DMS 273 (cell line): ENCODE results near the gene MOV10L1.

Experiments
- DNase-seq: peaks from one replicate; lab custom pipeline; 2025; ENCODE audit not compliant: unreplicated experiment; lab: John Stamatoyannopoulos, UW

Gene MOV10L1

GRCh38 chr22:50058906-50059880, 30.6 kb upstream of the MOV10L1 start:
- peak; percentile 45 for DNase-seq

DNA sequence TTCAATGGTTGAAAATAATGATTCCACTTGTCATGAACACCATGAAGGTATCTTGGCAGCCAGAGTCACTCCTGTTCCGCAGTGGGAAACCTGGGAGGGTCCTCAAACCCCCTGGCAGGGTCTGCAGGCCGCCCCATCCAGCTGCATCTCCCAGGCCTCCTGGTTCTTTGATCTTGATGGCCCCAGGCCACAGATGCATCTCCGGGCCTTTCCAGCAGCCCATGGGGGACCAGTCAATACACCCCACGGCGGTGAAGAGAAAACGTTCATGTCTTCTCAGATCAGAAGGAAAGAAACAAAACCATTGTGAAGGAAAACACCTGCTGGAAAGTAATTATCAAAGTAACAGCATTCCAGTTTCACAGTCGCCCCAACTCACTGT, 29.9 kb upstream of the MOV10L1 start:
- no peak for DNase-seq

- DNase-seq, result no peak
Measured at GRCh38 chr22:50060441-50061140, 29.2 kb upstream of the MOV10L1 start.

- DNase-seq, result no peak
Measured at GRCh38 chr22:50061141-50061823, 28.5 kb upstream of the MOV10L1 start.

DNA sequence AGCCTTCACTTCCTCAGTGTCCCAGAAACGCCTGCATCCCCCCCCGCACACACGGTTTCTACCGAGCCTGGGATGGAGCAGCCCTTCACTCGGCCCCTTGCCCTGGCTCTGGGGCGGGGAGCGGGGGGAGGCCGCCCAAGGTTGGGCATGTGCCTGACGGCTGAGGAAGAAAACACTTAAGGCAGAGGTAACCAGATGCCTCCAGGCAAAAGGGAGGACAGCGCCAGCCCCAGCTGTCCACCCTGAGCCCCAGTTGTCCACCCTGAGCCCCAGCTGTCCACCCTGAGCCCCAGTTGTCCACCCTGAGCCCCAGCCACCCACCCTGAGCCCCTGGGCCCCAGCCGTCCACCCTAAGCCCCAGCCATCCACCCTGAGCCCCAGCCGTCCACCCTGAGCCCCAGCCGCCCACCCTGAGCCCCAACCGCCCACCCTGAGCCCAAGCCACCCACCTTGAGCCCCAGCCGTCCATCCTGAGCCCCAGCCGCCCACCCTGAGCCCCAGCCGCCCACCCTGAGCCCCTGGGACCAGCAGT, 27.9 kb upstream of the MOV10L1 start:
- DNase-seq, result no peak

GRCh38 chr22:50062509-50063135, 27.2 kb upstream of the MOV10L1 start:
- DNase-seq, result no peak

GRCh38 chr22:50063589-50064393, 26.0 kb upstream of the MOV10L1 start:
- no peak for DNase-seq

DNA sequence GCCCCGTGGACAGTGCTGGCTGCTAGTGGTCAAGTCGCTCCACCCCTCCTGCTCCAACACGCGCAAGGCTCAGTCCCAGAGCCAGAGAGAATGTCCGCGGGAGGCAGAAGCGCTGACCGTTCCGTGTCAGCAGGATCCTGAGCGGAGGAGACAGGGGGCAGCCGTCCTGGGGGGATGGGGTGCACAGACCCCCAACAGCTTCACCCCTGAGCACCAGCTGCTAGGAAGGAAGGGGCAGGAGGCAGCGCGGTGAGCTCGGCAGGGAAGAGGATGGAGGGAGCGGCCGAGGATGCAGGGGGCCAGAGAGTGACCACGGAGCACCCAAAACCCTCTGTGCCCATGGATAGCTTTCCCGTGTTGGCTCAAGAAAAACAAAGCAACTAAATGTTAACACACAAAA, 25.4 kb upstream of the MOV10L1 start:
- no peak for DNase-seq

GRCh38 chr22:50067244-50067643, 22.6 kb upstream of the MOV10L1 start:
- DNase-seq, result no peak

DNA sequence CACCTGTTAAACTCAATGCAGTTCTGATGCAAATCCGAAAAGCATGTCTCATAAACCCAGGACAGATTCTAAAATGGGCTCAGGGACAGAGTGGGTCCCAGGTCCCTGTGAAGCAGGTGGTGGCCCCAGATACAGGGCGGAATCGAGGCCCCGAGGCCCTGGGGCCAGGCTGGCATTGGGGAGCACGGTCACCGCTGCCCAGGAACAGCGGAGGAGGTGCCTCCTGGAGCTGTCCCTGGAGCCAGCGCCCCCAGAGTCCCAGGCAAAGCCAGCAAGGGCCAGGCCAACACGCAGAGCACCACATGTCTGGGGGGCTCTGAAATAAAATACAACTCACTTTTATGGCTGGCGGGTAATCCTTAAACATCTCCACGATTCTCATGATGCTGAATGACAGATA, 21.7 kb upstream of the MOV10L1 start:
- no peak for DNase-seq

GRCh38 chr22:50070366-50070765, 19.4 kb upstream of the MOV10L1 start:
- DNase-seq, result no peak

DNA sequence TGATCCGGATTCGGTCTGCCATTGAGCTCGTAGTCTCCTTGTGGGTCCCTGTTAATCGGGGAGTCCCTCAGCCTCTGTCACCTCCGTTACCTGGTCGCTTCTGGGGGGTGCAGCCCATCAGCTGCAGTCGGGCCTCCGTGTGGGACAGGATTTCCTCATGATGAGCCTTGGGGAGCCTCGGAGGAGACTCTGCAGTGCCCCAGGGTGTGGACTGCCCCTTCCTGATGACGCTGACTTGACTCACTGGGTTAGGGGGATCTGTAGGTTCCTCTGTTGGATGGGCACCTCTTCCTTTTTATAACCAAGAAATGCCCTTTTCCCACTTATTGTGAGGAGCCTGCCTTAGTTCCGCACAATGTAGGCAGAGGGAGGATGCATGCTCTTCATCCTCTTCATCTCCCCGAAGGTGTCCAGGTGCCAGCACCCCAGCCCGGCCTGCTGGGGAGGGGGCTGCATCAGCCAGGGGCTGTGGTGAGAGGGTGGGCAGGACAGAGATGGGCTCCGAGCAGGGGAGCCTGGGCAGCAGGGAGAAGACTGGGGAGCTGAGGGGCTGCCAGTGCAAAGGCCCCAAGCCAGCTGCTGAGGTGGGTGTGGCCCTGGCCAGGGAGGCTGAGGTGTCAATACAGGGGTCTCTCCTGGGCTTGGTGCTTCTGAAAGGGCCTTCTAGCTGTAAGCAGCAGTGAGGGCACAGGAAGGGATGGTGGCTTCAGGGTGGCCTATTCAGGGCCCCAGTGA, 18.2 kb upstream of the MOV10L1 start:
- no peak for DNase-seq

GRCh38 chr22:50072167-50072555, 17.6 kb upstream of the MOV10L1 start:
- no peak for DNase-seq

- DNase-seq, result no peak
Measured at GRCh38 chr22:50072714-50073538, 16.9 kb upstream of the MOV10L1 start.

DNA sequence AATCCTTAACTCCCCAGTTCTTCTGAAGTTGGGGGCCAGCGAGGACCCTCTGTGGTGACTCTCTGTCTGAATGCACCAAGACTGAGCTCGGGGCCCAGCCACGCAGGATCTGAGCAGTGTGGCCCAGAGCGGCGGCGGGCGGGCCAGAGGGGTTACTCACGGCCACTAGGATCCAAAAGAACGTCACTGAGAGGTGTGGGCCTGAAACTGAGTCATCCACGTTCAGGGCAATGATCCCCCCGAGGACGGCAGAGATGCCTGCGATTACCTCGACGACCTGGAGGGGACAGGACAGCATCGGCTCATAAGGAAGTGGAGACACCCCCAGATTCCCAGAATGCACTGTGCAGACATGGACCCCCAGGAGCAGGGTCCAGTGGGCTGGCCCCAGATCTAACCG, 15.8 kb upstream of the MOV10L1 start:
- DNase-seq, result no peak

DNA sequence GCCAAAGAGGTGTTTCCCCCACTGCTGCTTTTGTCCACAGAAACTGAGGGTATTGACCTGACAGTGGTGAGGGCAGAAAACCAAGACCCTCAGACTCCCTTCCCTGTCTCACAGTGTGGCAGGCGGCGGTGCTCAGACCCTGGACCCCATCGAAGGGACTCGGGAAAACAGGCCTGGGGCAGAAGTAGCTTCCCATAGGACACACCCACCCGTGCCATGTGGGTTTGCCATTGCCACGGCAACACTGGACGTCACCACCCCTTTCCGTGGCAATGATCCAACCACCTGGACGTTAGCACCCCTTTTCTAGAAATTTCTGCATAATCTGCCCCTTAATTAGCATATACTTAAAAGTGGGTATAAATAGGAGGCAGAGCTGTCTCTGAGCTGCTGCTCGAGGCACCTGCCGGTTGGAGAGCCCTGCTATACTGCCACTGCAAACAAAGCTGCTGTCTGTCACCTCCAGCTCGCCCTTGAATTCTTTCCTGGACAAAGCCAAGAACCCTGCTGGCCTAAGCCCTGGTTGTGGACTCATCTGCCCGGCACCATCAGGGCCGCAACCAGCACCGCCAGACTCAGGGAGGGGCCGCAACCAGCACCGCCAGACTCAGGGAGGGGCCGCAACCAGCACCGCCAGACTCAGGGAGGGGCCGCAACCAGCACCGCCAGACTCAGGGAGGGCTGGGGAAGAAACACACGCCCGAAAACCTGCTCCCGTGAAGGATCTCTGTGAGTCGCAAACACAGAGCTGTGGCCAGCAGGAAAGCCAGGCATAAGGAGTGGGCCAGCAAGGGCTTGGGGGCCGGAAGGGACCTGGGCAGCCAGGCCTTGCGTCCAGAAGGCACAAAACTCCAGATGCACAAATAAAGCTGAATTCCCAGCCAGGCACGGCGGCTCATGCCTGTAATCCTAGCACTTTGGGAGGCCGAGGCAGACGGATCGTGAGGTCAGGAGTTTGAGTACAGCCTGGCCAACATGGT, 15.0 kb upstream of the MOV10L1 start:
- DNase-seq, result peak; percentile 20
